ENCODE results near the gene METTL15. TPM values are rescaled to one million over a fixed set of nuclear protein-coding genes. Genes with fewer than 3 reads are reported as not detected.
"Not testable (repeated sequence)": the region's sequence is repeated elsewhere in the genome, so short reads cannot be mapped to it uniquely, and the experiment has no call there.

The METTL15 gene
- total and polyA plus RNA-seq, 2 experiments from 2014 or later: 9.3 to 23.2 TPM

DNA sequence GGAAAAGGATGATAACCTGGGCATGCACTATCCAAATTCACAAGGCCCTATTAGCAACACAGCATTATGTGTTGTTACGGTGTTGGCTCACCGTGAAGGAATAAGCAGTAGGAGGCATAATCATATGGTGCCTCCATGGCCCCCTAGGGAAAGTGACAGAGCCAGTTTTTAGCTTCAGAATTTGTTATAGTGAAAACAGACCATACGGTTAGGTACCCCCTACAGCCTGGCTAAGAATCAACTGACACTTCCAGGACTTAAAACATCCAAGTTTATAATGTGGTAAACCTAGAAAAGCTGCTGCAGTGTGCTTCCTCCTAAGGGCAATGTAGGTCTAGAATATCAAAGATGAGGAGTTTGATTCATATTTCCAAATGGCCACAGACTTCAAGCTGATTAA lies 30.7 kb upstream of the METTL15 start:
- H3K4me2 ChIP-seq: no peak overlapping the region
- no peaks in the 10 kb centered on the region for H4K20me1 ChIP-seq (ENCODE audit: insufficient read depth, poor library complexity, severe bottlenecking)
- TF ChIP-seq EZH2 (IDR thresholded peaks at IDR 0.05; ENCODE audit: borderline replicate concordance) (no peak), EZH2phosphoT487 (IDR thresholded peaks at IDR 0.05; ENCODE audit: low read depth, severe bottlenecking, unreplicated experiment) (no peak)
- TF ChIP-seq, protein P1, sequence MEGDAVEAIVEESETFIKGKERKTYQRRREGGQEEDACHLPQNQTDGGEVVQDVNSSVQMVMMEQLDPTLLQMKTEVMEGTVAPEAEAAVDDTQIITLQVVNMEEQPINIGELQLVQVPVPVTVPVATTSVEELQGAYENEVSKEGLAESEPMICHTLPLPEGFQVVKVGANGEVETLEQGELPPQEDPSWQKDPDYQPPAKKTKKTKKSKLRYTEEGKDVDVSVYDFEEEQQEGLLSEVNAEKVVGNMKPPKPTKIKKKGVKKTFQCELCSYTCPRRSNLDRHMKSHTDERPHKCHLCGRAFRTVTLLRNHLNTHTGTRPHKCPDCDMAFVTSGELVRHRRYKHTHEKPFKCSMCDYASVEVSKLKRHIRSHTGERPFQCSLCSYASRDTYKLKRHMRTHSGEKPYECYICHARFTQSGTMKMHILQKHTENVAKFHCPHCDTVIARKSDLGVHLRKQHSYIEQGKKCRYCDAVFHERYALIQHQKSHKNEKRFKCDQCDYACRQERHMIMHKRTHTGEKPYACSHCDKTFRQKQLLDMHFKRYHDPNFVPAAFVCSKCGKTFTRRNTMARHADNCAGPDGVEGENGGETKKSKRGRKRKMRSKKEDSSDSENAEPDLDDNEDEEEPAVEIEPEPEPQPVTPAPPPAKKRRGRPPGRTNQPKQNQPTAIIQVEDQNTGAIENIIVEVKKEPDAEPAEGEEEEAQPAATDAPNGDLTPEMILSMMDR (IDR thresholded peaks at IDR 0.05; ENCODE audit: poor library complexity): no peak
- no peaks in the 10 kb centered on the region for H3K79me2 ChIP-seq
- DNase-seq (ENCODE audit: low spot score): no peak
- WGBS (ENCODE audit: low lambda C conversion rate, missing lambda C conversion rate): 94% methylated on average over 3 of the region's 3 CpGs
- no peaks in the 10 kb centered on the region for H3K9me3 ChIP-seq (ENCODE audit: low read depth)
- no peaks in the 10 kb centered on the region for H3K27me3 ChIP-seq
- no peak overlapping the region for H3K27ac ChIP-seq
- no peaks in the 10 kb centered on the region for H3K36me3 ChIP-seq (replicated peaks; ENCODE audit: insufficient read depth, low read depth)
- no peaks in the 10 kb centered on the region for H3K9me2 ChIP-seq (replicated peaks; ENCODE audit: insufficient read depth)
- no peak overlapping the region for H3K4me3 ChIP-seq
- H2AFZ ChIP-seq: no peak overlapping the region
- no peaks in the 10 kb centered on the region for H3K4me1 ChIP-seq (ENCODE audit: insufficient read depth)

DNA sequence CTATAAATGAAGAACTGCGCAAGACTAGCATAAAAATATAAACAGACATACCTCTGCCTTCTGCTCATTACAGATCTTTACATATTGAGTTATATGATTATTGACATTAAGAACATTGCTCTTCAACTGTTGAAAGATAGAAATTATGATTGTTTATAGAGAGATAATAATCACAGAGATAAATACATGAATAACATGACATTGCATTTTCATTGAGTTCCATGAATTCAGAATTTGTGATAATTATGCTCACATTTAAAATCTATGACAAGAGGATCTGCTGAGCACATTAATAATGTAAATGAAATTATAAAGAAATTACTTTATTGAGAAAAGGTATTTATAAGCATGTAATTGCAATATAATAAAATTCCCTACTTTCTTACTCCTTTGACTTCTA lies 25.1 kb upstream of the METTL15 start:
- no peak for DNase-seq (ENCODE audit: low spot score)

DNA sequence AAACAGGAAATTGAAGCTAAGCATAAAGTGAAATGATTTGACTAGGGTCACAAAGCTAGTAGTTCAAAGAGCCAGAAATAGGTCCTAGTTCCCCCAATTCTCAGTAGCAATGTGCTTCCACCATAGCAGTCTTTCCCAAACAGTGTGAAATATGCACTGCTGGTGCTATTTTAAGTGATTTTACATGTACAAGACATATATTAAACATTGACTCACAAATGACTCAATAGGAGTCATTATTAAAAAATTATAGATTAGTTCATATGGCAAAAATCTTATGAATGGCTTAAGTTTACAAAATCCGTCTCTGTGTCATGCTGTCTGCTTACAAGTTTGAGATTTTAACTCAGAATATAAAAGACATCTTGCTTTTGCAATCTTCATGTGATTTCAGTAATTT lies 21.6 kb upstream of the METTL15 start:
- DNase-seq (ENCODE audit: low spot score): no peak
- Histone ChIP-seq H3K4me2 (no peak overlapping the region), H3K27ac (no peak overlapping the region), H4K20me1 (ENCODE audit: insufficient read depth, poor library complexity, severe bottlenecking) (no peaks in the 10 kb centered on the region), H3K4me3 (no peak overlapping the region), H3K27me3 (no peaks in the 10 kb centered on the region), H3K79me2 (no peaks in the 10 kb centered on the region), H2AFZ (no peak overlapping the region), H3K4me1 (ENCODE audit: insufficient read depth) (no peaks in the 10 kb centered on the region), H3K36me3 (replicated peaks; ENCODE audit: insufficient read depth, low read depth) (no peaks in the 10 kb centered on the region), H3K9me3 (ENCODE audit: low read depth) (no peaks in the 10 kb centered on the region), H3K9me2 (replicated peaks; ENCODE audit: insufficient read depth) (no peaks in the 10 kb centered on the region)
- TF ChIP-seq EZH2phosphoT487 (IDR thresholded peaks at IDR 0.05; ENCODE audit: low read depth, severe bottlenecking, unreplicated experiment): no peak
- TF ChIP-seq EZH2 (IDR thresholded peaks at IDR 0.05; ENCODE audit: borderline replicate concordance): no peak
- TF ChIP-seq, protein P1 (IDR thresholded peaks at IDR 0.05; ENCODE audit: poor library complexity): no peak
- 88% methylated on average over 1 of the region's 1 CpG for WGBS (ENCODE audit: low lambda C conversion rate, missing lambda C conversion rate)

More for the DNA sequence above, 25.1 kb upstream of the METTL15 start:
- Histone ChIP-seq H3K4me1 (ENCODE audit: insufficient read depth) (no peaks in the 10 kb centered on the region), H2AFZ (no peak overlapping the region), H3K4me3 (no peak overlapping the region), H4K20me1 (ENCODE audit: insufficient read depth, poor library complexity, severe bottlenecking) (no peaks in the 10 kb centered on the region), H3K27ac (no peak overlapping the region), H3K36me3 (replicated peaks; ENCODE audit: insufficient read depth, low read depth) (no peaks in the 10 kb centered on the region), H3K27me3 (no peaks in the 10 kb centered on the region), H3K9me3 (ENCODE audit: low read depth) (no peaks in the 10 kb centered on the region), H3K79me2 (no peaks in the 10 kb centered on the region), H3K9me2 (replicated peaks; ENCODE audit: insufficient read depth) (no peaks in the 10 kb centered on the region), H3K4me2 (no peak overlapping the region)
- WGBS (ENCODE audit: low lambda C conversion rate, missing lambda C conversion rate): 100% methylated on average over 1 of the region's 1 CpG
- TF ChIP-seq EZH2phosphoT487 (IDR thresholded peaks at IDR 0.05; ENCODE audit: low read depth, severe bottlenecking, unreplicated experiment) (no peak), EZH2 (IDR thresholded peaks at IDR 0.05; ENCODE audit: borderline replicate concordance) (no peak)
- TF ChIP-seq, protein P1 (IDR thresholded peaks at IDR 0.05; ENCODE audit: poor library complexity): no peak

DNA sequence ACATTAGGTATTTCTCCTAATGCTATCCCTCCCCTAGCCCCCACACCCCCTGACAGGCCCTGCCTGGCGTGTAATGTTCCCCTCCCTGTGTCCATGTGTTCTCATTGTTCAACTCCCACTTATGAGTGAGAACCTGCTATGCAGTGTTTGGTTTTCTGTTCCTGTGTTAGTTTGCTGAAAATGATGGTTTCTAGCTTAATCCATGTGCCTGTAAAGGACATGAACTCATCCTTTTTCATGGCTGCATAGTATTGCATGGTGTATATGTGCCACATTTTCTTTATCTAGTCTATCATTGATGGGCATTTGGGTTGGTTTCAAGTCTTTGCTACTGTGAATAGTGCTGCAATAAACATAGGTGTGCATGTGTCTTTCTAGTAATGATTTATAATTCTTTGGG lies 21.0 kb upstream of the METTL15 start:
- H3K9me2 ChIP-seq (replicated peaks; ENCODE audit: insufficient read depth); H3K27ac ChIP-seq; DNase-seq (ENCODE audit: low spot score); H3K4me1 ChIP-seq (ENCODE audit: insufficient read depth); H3K9me3 ChIP-seq (ENCODE audit: low read depth); H2AFZ ChIP-seq; H3K36me3 ChIP-seq (replicated peaks; ENCODE audit: insufficient read depth, low read depth); H3K27me3 ChIP-seq; H4K20me1 ChIP-seq (ENCODE audit: insufficient read depth, poor library complexity, severe bottlenecking); H3K79me2 ChIP-seq; H3K4me3 ChIP-seq; H3K4me2 ChIP-seq: not testable (repeated sequence)
- WGBS (ENCODE audit: low lambda C conversion rate, missing lambda C conversion rate): 88% methylated on average over 1 of the region's 1 CpG

DNA sequence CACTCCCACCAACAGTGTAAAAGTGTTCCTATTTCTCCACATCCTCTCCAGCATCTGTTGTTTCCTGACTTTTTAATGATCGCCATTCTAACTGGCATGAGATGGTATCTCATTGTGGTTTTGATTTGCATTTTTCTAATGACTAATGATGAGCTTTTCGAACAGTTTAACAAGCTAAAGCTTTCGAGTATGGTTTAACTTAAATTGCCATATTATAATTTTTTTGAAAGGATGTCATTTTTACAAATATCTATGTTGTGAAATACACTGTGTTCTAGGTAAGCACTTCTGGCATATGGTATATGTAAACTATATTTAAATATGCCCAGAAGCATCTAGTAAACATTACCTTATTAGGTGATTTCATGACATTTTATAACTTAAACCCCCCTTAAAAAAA lies 20.5 kb upstream of the METTL15 start:
- not testable (repeated sequence) for H2AFZ ChIP-seq; H3K27me3 ChIP-seq; H3K9me3 ChIP-seq (ENCODE audit: low read depth); H3K36me3 ChIP-seq (replicated peaks; ENCODE audit: insufficient read depth, low read depth); H3K79me2 ChIP-seq; DNase-seq (ENCODE audit: low spot score); H3K9me2 ChIP-seq (replicated peaks; ENCODE audit: insufficient read depth); H3K4me3 ChIP-seq; H3K27ac ChIP-seq; H3K4me2 ChIP-seq; H3K4me1 ChIP-seq (ENCODE audit: insufficient read depth); H4K20me1 ChIP-seq (ENCODE audit: insufficient read depth, poor library complexity, severe bottlenecking)
- 98% methylated on average over 3 of the region's 3 CpGs for WGBS (ENCODE audit: low lambda C conversion rate, missing lambda C conversion rate)

Data from hepatocyte (in vitro differentiated cells).